ENCODE results near the gene RPS27.
"Not testable (repeated sequence)": the region's sequence is repeated elsewhere in the genome, so short reads cannot be mapped to it uniquely, and the experiment has no call there.

The RPS27 gene

GRCh38 chr1:153985341-153985912 is 5.1 kb upstream of the RPS27 start:
- no peak for DNase-seq (ENCODE audit: low spot score)
- FAIRE-seq, result no peak

GRCh38 chr1:153985941-153986761 is 4.4 kb upstream of the RPS27 start, which contains the start of gene RAB13:
Gene RAB13 (minus strand): TSS chr1:153986339. CDS start chr1:153986236, 103 bp downstream.
- DNase-seq (ENCODE audit: low spot score) (peak; percentile 94), FAIRE-seq (no peak)

DNA sequence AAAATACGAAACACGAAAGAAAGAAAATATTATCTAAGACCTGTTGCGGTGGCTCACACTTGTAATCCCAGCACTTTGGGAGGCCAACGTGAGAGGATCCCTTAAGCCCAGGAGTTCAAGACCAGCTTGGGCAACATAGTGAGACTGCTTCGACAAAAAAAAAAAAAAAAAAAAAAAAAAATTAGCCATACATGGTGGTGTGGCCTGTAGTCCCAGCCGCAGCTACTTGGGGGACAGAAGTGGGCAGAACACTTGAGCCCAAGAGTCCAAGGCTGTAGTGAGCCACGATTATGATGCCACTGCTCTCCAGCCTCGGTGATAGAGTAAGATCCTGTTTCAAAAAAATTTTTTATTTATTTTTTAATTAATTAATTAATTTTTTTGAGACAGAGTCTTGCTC is 2.9 kb upstream of the RPS27 start:
- FAIRE-seq, result no peak
- no peak for DNase-seq (ENCODE audit: low spot score)

GRCh38 chr1:153991151-153991630 is 629 bp downstream of the RPS27 start:
- DNase-seq (ENCODE audit: low spot score), result no peak
- FAIRE-seq, result no peak

DNA sequence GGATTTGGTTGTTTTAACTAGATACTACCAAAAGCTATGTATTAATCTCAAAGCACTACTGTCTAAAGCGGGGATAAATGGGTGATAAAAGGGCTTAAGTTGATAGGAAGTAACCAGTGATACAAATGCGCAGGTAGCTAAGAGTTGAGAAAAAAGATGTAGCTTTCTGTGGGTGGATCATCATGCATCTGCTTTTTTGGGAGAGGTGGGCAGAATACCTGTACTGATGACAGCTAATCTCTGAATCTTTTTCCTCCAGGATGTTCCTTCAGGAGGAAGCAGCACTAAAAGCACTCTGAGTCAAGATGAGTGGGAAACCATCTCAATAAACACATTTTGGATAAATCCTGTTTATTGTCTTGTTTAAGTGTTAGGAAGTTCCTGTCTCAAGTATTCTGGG is 1.2 kb downstream of the RPS27 start:
- FAIRE-seq, result no peak

DNA sequence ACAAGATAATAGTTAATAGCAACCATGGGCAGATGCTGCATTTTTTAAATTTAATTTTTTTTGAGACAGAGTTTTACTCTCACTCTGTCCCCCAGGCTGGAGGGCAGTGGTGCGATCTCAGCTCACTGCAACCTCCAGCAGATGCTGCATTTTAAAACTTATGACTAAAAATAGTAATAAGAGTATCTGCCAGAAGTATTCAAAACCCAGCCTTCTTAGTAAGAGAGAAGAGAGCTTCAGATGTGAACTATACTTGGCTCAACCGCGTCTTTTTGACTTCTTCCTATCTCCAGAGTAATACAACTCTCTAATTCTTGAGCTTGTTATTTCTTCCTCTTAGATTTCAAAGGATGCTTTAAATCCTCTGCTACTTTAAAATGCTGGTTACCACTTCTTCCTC is 4.6 kb downstream of the RPS27 start:
- FAIRE-seq (no peak), DNase-seq (ENCODE audit: low spot score) (no peak)

More for the DNA sequence above, 1.2 kb downstream of the RPS27 start:
- DNase-seq (ENCODE audit: low spot score), result no peak

DNA sequence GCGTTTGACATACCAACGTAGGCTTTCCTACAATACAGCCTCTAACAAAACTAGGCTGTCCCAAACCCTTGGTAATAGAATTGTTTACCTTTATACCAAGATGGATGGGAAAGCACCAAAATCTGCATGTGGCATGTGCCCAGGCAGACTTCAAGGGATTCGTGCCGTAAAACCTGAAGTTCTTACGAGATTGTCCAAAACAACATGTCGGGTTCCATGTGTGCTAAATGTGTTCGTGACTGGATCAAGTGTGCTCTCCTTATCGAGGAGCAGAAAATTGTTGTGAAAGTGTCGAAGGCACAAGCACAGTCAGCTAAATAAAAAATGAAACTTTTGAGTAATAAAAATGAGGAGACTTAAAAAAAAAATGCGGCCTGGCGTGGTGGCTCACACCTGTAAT is 5.1 kb downstream of the RPS27 start:
- no peak for DNase-seq (ENCODE audit: low spot score)
- FAIRE-seq, result no peak

DNA sequence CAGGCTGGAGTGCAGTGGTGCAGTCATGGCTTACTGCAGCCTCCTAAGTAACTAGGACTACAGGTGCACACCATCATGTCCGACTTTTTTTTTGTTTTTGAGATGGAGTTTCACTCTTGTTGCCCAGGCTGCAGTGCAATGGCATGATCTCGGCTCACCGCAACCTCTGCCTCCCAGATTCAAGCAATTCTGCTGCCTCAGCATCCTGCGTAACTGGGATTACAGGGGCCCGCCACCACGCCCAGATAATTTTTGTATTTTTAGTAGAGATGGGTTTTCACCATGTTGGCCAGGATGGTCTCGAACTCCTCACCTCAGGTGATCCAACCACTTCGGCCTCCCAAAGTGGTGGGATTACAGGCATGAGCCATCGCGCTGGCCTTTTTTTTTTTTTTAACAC is 6.3 kb downstream of the RPS27 start:
- DNase-seq (ENCODE audit: low spot score); FAIRE-seq: not testable (repeated sequence)

DNA sequence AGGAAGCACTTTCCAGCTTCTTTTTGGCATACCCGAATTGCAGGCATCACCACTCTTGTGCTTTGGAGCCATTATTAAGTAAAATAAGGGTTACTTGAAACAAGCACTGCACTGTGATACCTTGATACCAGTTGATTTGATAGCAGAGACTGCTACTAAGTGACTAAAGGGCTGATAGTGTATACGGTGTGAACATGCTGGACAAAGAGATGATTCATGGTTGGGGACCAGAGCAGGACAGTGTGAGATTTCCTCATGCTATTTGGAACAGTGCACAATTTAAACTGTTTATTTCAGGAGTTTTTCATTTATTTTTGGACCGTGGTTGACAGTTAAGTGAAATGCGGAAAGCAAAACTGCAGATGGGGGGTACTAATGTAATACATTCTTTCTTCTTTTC is 9.9 kb downstream of the RPS27 start:
- no peak for DNase-seq (ENCODE audit: low spot score)
- FAIRE-seq, result no peak

DNA sequence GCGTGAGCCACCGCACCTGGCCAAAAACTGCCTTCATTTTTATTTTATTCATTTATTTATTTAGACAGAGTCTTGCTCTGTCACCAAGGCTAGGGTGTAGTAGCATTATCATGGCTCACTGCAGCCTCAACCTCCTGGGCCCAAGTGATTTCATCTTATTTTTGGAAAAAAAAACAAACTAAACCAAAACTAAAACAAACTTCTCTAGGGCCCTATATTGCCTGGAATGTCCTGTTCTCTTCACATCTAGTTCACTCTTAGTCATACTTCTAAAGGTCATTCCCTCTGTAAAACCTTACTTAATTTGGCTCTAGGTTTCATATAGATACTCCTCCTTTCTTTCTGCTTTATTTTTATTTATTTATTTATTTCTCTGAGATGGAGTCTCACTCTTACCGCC is 15.6 kb downstream of the RPS27 start:
- DNase-seq (ENCODE audit: low spot score), result no peak
- no peak for FAIRE-seq

DNA sequence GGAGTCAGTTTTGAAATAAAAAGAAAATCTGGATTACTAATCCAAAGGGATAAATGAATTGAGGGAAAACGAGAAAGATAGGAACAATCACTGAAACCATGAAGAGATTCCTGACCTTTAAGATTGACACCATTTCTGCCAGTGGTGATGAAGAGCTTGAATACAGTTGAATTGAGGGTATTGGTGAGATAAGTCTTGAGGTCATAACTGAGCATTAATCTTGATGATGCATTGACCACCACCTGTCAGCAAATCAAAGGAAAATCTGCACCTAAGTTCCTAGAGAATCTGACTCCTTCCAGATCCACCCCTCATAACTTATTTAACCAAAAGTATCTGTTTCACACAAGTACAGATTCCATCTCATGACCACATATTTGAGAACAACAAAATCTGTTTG is 21.6 kb downstream of the RPS27 start:
- FAIRE-seq, result no peak

GRCh38 chr1:154012543-154012942 is 22.0 kb downstream of the RPS27 start:
- FAIRE-seq; DNase-seq (ENCODE audit: low spot score): not testable (repeated sequence)

More for the DNA sequence above, 21.6 kb downstream of the RPS27 start:
- no peak for DNase-seq (ENCODE audit: low spot score)

GRCh38 chr1:154014154-154014907 is 23.8 kb downstream of the RPS27 start:
- no peak for DNase-seq (ENCODE audit: low spot score)
- no peak for FAIRE-seq

- FAIRE-seq (no peak), DNase-seq (ENCODE audit: low spot score) (no peak)
Observed at GRCh38 chr1:154019269-154019668, 28.7 kb downstream of the RPS27 start.

DNA sequence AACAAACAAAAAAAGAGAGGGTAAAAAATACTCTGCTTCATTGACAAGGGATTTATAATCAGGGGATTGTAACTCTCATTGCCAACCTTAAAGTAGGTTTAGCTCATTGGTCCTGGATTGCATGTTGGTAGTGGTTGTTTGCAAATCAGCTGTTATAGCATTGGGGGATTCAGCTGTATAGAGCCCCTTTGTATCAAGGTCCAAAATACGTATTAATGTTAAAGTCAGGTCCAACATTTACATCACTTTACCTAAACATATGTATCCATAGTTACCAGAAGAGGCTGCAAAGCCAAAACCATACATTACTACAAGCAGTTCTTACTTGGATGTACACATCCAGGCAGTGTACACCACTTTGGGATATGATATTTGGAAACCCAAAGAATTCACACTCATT is 29.4 kb downstream of the RPS27 start:
- FAIRE-seq, result no peak
- DNase-seq (ENCODE audit: low spot score), result no peak

DNA sequence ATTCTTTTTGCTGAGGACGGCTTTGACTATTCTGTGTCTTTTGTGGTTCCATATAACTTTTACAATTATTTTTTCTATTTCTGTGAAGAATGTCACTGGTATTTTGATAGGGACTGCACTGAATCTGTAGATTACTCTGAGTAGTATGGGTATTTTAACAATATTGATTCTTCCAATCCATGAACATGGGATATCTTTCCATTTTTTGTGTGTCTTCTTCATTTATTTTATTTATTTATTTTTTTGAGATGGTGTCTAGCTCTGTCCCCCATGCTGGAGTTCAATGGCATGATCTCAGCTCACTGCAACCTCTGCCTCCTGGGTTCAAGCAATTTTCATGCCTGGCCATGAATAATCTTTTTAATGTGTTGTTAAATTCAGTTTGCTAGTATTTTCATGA is 43.1 kb downstream of the RPS27 start:
- not testable (repeated sequence) for DNase-seq (ENCODE audit: low spot score); FAIRE-seq
